B cell (primary cell): ENCODE data around the gene MCM5. TPM values are rescaled to one million over a fixed set of nuclear protein-coding genes. Genes with fewer than 3 reads are reported as not detected.

Source experiments
- ATAC-seq: fragments of 200-7000 bp; cut with Tn5 transposase; one replicate; pipeline ENCODE4 v1.10.0; 2021; ENCODE audit warnings: low read depth, mild to moderate bottlenecking, moderate number of reproducible peaks, moderate library complexity
- CTCF ChIA-PET: fragments of 350-600 bp; sonication (Branson Sonifier 250); formaldehyde crosslinking; loops from one replicate; lab custom pipeline; 2021; ENCODE audit warnings: antibody characterized with exemption, inconsistent platforms; lab: Charles Lee
- POLR2A ChIA-PET: fragments of 350-600 bp; sonication (Branson Sonifier 250); formaldehyde crosslinking; loops from one replicate; lab custom pipeline; 2021; ENCODE audit warnings: antibody characterized with exemption; lab: Charles Lee
- DNase-seq: peaks from one replicate; pipeline ENCODE4 v3.0.0; 2013
- H2AFZ ChIP-seq: 2 replicates; pipeline ENCODE4 v1.6.1; 2012; ENCODE audit warnings: mild to moderate bottlenecking, low read depth, low read length; ENCODE audit not compliant: insufficient read depth, poor library complexity, severe bottlenecking
- H3K27ac ChIP-seq, 2 donors: 1 replicate in 1 of 2; 2 replicates in 1 of 2; pipeline ENCODE4 v1.5.1; 2012 to 2013; ENCODE audit warnings: low read length in 2 of 2, mild to moderate bottlenecking in 2 of 2, moderate library complexity in 1 of 2
- H3K27me3 ChIP-seq, 4 experiments: fragments of 200-600 bp in 1 of 4; sonication (generic) in 1 of 4; replicated peaks in 1 of 4; 1 replicate in 2 of 4; 2 replicates in 2 of 4; pipeline versions ENCODE4 v1.6.1 to v1.7.0; 2013 to 2016; ENCODE audit warnings: low read length in 3 of 4, mild to moderate bottlenecking in 2 of 4, mixed read lengths in 1 of 4, moderate library complexity in 1 of 4; ENCODE audit not compliant: insufficient read depth in 4 of 4, control insufficient read depth in 3 of 4; ENCODE audit errors: control extremely low read depth in 1 of 4
- H3K36me3 ChIP-seq, 2 experiments: replicated peaks in 1 of 2; 1 replicate in 1 of 2; 2 replicates in 1 of 2; pipeline versions ENCODE4 v1.6.1 to v1.7.1; 2013; ENCODE audit warnings: low read length in 1 of 2; ENCODE audit not compliant: insufficient read depth in 2 of 2, control insufficient read depth in 1 of 2; ENCODE audit errors: control extremely low read depth in 1 of 2, extremely low read depth in 1 of 2
- H3K4me1 ChIP-seq, 2 donors: fragments of 200-600 bp in 1 of 2; sonication (generic) in 1 of 2; 1 replicate in 1 of 2; 2 replicates in 1 of 2; pipeline versions ENCODE4 v1.5.1 to v1.6.1; 2013 to 2017; ENCODE audit warnings: low read length in 2 of 2; ENCODE audit not compliant: control insufficient read depth in 2 of 2, insufficient read depth in 2 of 2
- H3K4me2 ChIP-seq: replicated peaks from 2 replicates; pipeline ENCODE3; 2012; ENCODE audit warnings: mild to moderate bottlenecking, low read depth, low read length; ENCODE audit not compliant: poor library complexity, severe bottlenecking
- H3K4me3 ChIP-seq, 5 experiments: fragments of 200-600 bp in 1 of 5; sonication (generic) in 1 of 5; 1 replicate in 3 of 5; 2 replicates in 2 of 5; pipeline versions ENCODE4 v1.5.1 to v1.7.0; 2011 to 2016; ENCODE audit warnings: low read length in 4 of 5, mild to moderate bottlenecking in 4 of 5, low read depth in 2 of 5, control low read depth in 1 of 5, moderate library complexity in 1 of 5; ENCODE audit not compliant: insufficient read depth in 1 of 5; ENCODE audit errors: control extremely low read depth in 1 of 5, extremely low read depth in 1 of 5
- H3K79me2 ChIP-seq: fragments of 200-600 bp; sonication (generic); one replicate; pipeline ENCODE4 v1.6.0; 2016; ENCODE audit warnings: low read length; ENCODE audit not compliant: control insufficient read depth, insufficient read depth
- H3K9ac ChIP-seq: fragments of 200-600 bp; sonication (generic); 2 replicates; pipeline ENCODE4 v1.6.1; 2017; ENCODE audit warnings: mild to moderate bottlenecking, low read length, moderate library complexity
- H3K9me3 ChIP-seq, 3 donors: one replicate each; pipeline versions ENCODE4 v1.6.1 to v1.7.1; 2013; ENCODE audit warnings: low read length in 2 of 3; ENCODE audit not compliant: control insufficient read depth in 2 of 3, insufficient read depth in 1 of 3; ENCODE audit errors: control extremely low read depth in 1 of 3
- H4K20me1 ChIP-seq: 2 replicates; pipeline ENCODE4 v1.6.0; 2012; ENCODE audit warnings: mild to moderate bottlenecking, low read length; ENCODE audit not compliant: insufficient read depth, control insufficient read depth, poor library complexity, severe bottlenecking
- H3K27ac Mint-ChIP-seq: one replicate; pipeline ENCODE4 v1.8.0; 2021; ENCODE audit warnings: mixed read lengths
- H3K27me3 Mint-ChIP-seq: one replicate; pipeline ENCODE4 v1.8.0; 2021; ENCODE audit warnings: mixed read lengths
- H3K4me1 Mint-ChIP-seq: one replicate; pipeline ENCODE4 v1.8.0; 2021; ENCODE audit warnings: mixed read lengths
- H3K4me3 Mint-ChIP-seq: one replicate; pipeline ENCODE4 v1.8.0; 2021; ENCODE audit warnings: mixed read lengths
- H3K9me3 Mint-ChIP-seq: one replicate; pipeline ENCODE4 v1.8.0; 2022; ENCODE audit warnings: mixed read lengths; ENCODE audit not compliant: insufficient read depth
- EZH2 ChIP-seq: IDR thresholded peaks from 2 replicates; pipeline ENCODE4 v1.6.1; 2012; ENCODE audit warnings: borderline replicate concordance, low read depth, mild to moderate bottlenecking, moderate library complexity, low read length; ENCODE audit not compliant: insufficient read depth, poor library complexity, severe bottlenecking
- WGBS: methylation state at CpG from one replicate; pipeline ENCODE4 v1.1.5; 2013; ENCODE audit warnings: missing lambda C conversion rate; ENCODE audit not compliant: insufficient coverage; 5-methylcytosine and 5-hydroxymethylcytosine counted together
- intact Hi-C: fragments of 100-400 bp; cut with micrococcal nuclease; formaldehyde crosslinking; loops from one replicate; pipeline ENCODE4 v1.10.0; 2022
- polyA plus RNA-seq: library from polyadenylated mRNA; depleted of rRNA; stranded (reverse); fragments of >200 nt; gene quantifications from 2 replicates; pipeline ENCODE4 v1.2.3, GENCODE V29; 2012
- total RNA-seq, 2 donors: library from RNA; stranded (reverse); fragments of 120-200 nt in 1 of 2; gene quantifications; 1 replicate in 1 of 2; 2 replicates in 1 of 2; pipeline versions ENCODE4 v1.2.3 to v1.2.4, GENCODE V29; 2013 to 2022
- TF ChIP-seq, protein P1 (sequence below): fragments of 200-600 bp; IDR thresholded peaks from one replicate; pipeline ENCODE4 v1.8.0; 2022; ENCODE audit warnings: antibody characterized with exemption, mild to moderate bottlenecking

Gene MCM5
- total and polyA plus RNA-seq, 2 donors (not counting 1 experiment from before 2014, with no cell fraction given), result 112 to 203 TPM

GRCh38 chr22:35419756-35420155, 19.8 kb downstream of the MCM5 start:
- DNase-seq (no peak), ATAC-seq (no peak)
- Histone ChIP-seq H3K4me3 (no peak overlapping the region), H3K9ac (no peak overlapping the region), H3K4me1 (no peaks in the 10 kb centered on the region), H3K27ac (no peak overlapping the region), H3K9me3 (no peaks in the 10 kb centered on the region), H3K4me2 (no peak overlapping the region), H2AFZ (no peak overlapping the region), H4K20me1 (peaks cover 17% of the 10 kb centered on the region), H3K79me2 (peaks cover 16% of the 10 kb centered on the region), H3K27me3 (no peaks in the 10 kb centered on the region), H3K36me3 (peaks cover 7 to 99% of the 10 kb centered on the region in 2 experiments)
- Mint-ChIP-seq H3K9me3 (no peaks in the 10 kb centered on the region), H3K27me3 (no peaks in the 10 kb centered on the region), H3K27ac (no peak overlapping the region), H3K4me3 (no peak overlapping the region), H3K4me1 (peaks cover under 1% of the 10 kb centered on the region)
- 98% methylated on average over 10 of the region's 10 CpGs for WGBS
- ChIA-PET CTCF (interaction anchor here (2.6 to 3.1 kb wide), 2 partner anchors 11 to 69 kb away, joined by 8 to 12 read pairs; no protein-coding TSS in a partner anchor), POLR2A (no interaction called here)
- intact Hi-C loops, result no loop called here
- TF ChIP-seq EZH2, result no peak
- TF ChIP-seq, protein P1, sequence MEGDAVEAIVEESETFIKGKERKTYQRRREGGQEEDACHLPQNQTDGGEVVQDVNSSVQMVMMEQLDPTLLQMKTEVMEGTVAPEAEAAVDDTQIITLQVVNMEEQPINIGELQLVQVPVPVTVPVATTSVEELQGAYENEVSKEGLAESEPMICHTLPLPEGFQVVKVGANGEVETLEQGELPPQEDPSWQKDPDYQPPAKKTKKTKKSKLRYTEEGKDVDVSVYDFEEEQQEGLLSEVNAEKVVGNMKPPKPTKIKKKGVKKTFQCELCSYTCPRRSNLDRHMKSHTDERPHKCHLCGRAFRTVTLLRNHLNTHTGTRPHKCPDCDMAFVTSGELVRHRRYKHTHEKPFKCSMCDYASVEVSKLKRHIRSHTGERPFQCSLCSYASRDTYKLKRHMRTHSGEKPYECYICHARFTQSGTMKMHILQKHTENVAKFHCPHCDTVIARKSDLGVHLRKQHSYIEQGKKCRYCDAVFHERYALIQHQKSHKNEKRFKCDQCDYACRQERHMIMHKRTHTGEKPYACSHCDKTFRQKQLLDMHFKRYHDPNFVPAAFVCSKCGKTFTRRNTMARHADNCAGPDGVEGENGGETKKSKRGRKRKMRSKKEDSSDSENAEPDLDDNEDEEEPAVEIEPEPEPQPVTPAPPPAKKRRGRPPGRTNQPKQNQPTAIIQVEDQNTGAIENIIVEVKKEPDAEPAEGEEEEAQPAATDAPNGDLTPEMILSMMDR, result no peak

DNA sequence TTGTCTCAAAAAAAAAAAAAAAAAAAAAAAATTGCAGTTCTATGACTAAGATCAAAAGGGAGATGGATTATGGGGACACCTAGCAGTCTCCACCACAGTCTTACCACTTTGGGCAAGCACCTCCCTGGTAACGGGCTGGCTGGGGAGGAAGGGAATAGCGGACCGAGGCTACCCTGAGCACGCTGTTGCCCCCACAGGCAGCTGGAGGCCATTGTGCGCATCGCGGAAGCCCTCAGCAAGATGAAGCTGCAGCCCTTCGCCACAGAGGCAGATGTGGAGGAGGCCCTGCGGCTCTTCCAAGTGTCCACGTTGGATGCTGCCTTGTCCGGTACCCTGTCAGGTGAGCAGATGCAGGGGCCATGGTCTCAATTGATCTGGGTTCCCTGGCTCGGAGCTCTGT, 21.2 kb downstream of the MCM5 start:
- Histone ChIP-seq H3K9me3 (no peaks in the 10 kb centered on the region), H4K20me1 (peaks cover 17% of the 10 kb centered on the region), H3K4me1 (no peaks in the 10 kb centered on the region), H3K4me3 (no peak overlapping the region), H2AFZ (no peak overlapping the region), H3K4me2 (no peak overlapping the region), H3K9ac (no peak overlapping the region), H3K36me3 (peaks cover 7 to 95% of the 10 kb centered on the region in 2 experiments), H3K27ac (no peak overlapping the region), H3K79me2 (peaks cover 12% of the 10 kb centered on the region), H3K27me3 (no peaks in the 10 kb centered on the region)
- TF ChIP-seq, protein P1, result no peak
- TF ChIP-seq EZH2, result no peak
- DNase-seq, result no peak
- Mint-ChIP-seq H3K27ac (no peak overlapping the region), H3K4me3 (no peak overlapping the region), H3K9me3 (no peaks in the 10 kb centered on the region), H3K4me1 (no peaks in the 10 kb centered on the region), H3K27me3 (no peaks in the 10 kb centered on the region)
- ATAC-seq, result no peak
- ChIA-PET CTCF (interaction anchor here (0.7 to 2.6 kb wide), 4 partner anchors 10 to 70 kb away, joined by 3 to 12 read pairs (median 8); no protein-coding TSS in a partner anchor), POLR2A (no interaction called here)
- intact Hi-C loops, result no loop called here
- WGBS, result 96% methylated on average over 11 of the region's 12 CpGs
